IMR-90 (cell line): Measurements from ENCODE around the gene ERVFRD-1. TPM values are rescaled to one million over a fixed set of nuclear protein-coding genes. Genes with fewer than 3 reads are reported as not detected.

ENCODE experiments used
- ATAC-seq: fragments of 200-7000 bp; cut with Tn5 transposase; 2 replicates; pipeline ENCODE4 v1.9.1; 2020; ENCODE audit warnings: low read depth, mild to moderate bottlenecking, moderate library complexity
- BruUV-seq: library from RNA; stranded (reverse); fragments of 400-500 nt; replicated peaks from 2 replicates; lab custom pipeline; 2021; lab: Mats Ljungman, UMichigan
- CTCF ChIA-PET: fragments of 300-600 bp; formaldehyde crosslinking; extraction: SDS; loops from one replicate; lab custom pipeline; 2021; ENCODE audit warnings: antibody characterized with exemption; lab: Yijun Ruan, JAX
- POLR2A ChIA-PET: fragments of 300-600 bp; sonication (Branson Sonifier 250); formaldehyde crosslinking; loops from one replicate; lab custom pipeline; 2022; ENCODE audit warnings: antibody characterized with exemption; ENCODE audit not compliant: unreplicated experiment; lab: Charles Lee
- DNase-seq: peaks from one replicate; pipeline ENCODE4 v3.0.0; 2013
- H2AFZ ChIP-seq: replicated peaks from 2 replicates; pipeline ENCODE3; 2013; ENCODE audit warnings: low read length, mild to moderate bottlenecking; ENCODE audit not compliant: poor library complexity
- H2AK5ac ChIP-seq: 2 replicates; pipeline ENCODE4 v1.6.1; 2013; ENCODE audit warnings: low read depth, low read length, inconsistent platforms
- H2AK9ac ChIP-seq: replicated peaks from 2 replicates; pipeline ENCODE3; 2013; ENCODE audit warnings: mild to moderate bottlenecking, low read depth, low read length, moderate library complexity; ENCODE audit not compliant: poor library complexity
- H2BK120ac ChIP-seq: 2 replicates; pipeline ENCODE4 v1.6.1; 2013; ENCODE audit warnings: low read depth, low read length, inconsistent platforms
- H2BK15ac ChIP-seq: 3 replicates; pipeline ENCODE4 v1.6.1; 2013; ENCODE audit warnings: low read depth, low read length, inconsistent platforms
- H2BK20ac ChIP-seq: 2 replicates; pipeline ENCODE4 v1.6.1; 2013; ENCODE audit warnings: low read depth, mild to moderate bottlenecking, inconsistent platforms, low read length, moderate library complexity
- H2BK5ac ChIP-seq: 2 replicates; pipeline ENCODE4 v1.6.1; 2013; ENCODE audit warnings: mild to moderate bottlenecking, low read depth, low read length, inconsistent platforms; ENCODE audit not compliant: poor library complexity, severe bottlenecking
- H3K14ac ChIP-seq: replicated peaks from 2 replicates; pipeline ENCODE4 v1.6.1; 2013; ENCODE audit warnings: low read depth, low read length, inconsistent platforms
- H3K18ac ChIP-seq: 2 replicates; pipeline ENCODE4 v1.6.1; 2013; ENCODE audit warnings: low read depth, low read length, control low read depth
- H3K23ac ChIP-seq: 2 replicates; pipeline ENCODE4 v1.6.1; 2013; ENCODE audit warnings: low read depth, low read length, inconsistent platforms
- H3K27ac ChIP-seq: 2 replicates; pipeline ENCODE4 v1.5.1; 2013; ENCODE audit warnings: mild to moderate bottlenecking, control low read depth, low read length; ENCODE audit not compliant: insufficient read depth
- H3K27me3 ChIP-seq: 2 replicates; pipeline ENCODE4 v1.6.1; 2013; ENCODE audit warnings: low read length; ENCODE audit not compliant: control insufficient read depth, insufficient read depth
- H3K36me3 ChIP-seq: 2 replicates; pipeline ENCODE4 v1.6.1; 2013; ENCODE audit warnings: low read length, mixed read lengths; ENCODE audit not compliant: control insufficient read depth, insufficient read depth
- H3K4ac ChIP-seq: 2 replicates; pipeline ENCODE4 v1.6.1; 2013; ENCODE audit warnings: low read depth, low read length, inconsistent platforms
- H3K4me1 ChIP-seq: 2 replicates; pipeline ENCODE4 v1.6.1; 2013; ENCODE audit warnings: low read length, mixed read lengths; ENCODE audit not compliant: control insufficient read depth, insufficient read depth
- H3K4me2 ChIP-seq: 2 replicates; pipeline ENCODE4 v1.6.1; 2013; ENCODE audit warnings: low read depth, mild to moderate bottlenecking, control low read depth, low read length, moderate library complexity
- H3K4me3 ChIP-seq: 2 replicates; pipeline ENCODE4 v1.5.1; 2013; ENCODE audit warnings: low read depth, mild to moderate bottlenecking, control low read depth, low read length, moderate library complexity; ENCODE audit not compliant: insufficient read depth
- H3K56ac ChIP-seq: 2 replicates; pipeline ENCODE4 v1.6.1; 2013; ENCODE audit warnings: low read length, inconsistent platforms; ENCODE audit not compliant: insufficient read depth; ENCODE audit errors: extremely low read depth
- H3K79me1 ChIP-seq, 2 experiments: 2 replicates each; pipeline ENCODE4 v1.6.1; 2013; ENCODE audit warnings: low read length in 2 of 2, inconsistent platforms in 1 of 2, low read depth in 1 of 2
- H3K9ac ChIP-seq: 2 replicates; pipeline ENCODE4 v1.6.1; 2013; ENCODE audit warnings: low read depth, low read length, control low read depth
- H3K9me1 ChIP-seq: 2 replicates; pipeline ENCODE4 v1.6.1; 2013; ENCODE audit warnings: low read length, inconsistent platforms; ENCODE audit not compliant: insufficient read depth
- H3K9me3 ChIP-seq: 2 replicates; pipeline ENCODE4 v1.6.1; 2013; ENCODE audit warnings: low read length; ENCODE audit not compliant: control insufficient read depth, insufficient read depth
- H4K20me1 ChIP-seq: 2 replicates; pipeline ENCODE4 v1.6.1; 2013; ENCODE audit warnings: low read length, inconsistent platforms; ENCODE audit not compliant: insufficient read depth
- H4K5ac ChIP-seq: 2 replicates; pipeline ENCODE4 v1.6.1; 2013; ENCODE audit warnings: mild to moderate bottlenecking, low read depth, low read length, control low read depth
- H4K8ac ChIP-seq, 2 experiments: 2 replicates each; pipeline ENCODE4 v1.6.1; 2013; ENCODE audit warnings: low read depth in 2 of 2, low read length in 2 of 2, control low read depth in 1 of 2, inconsistent platforms in 1 of 2
- H4K91ac ChIP-seq: 2 replicates; pipeline ENCODE4 v1.6.1; 2013; ENCODE audit warnings: low read depth, low read length, inconsistent platforms; ENCODE audit not compliant: insufficient read depth
- BHLHE40 ChIP-seq: fragments of 150-350 bp; IDR thresholded peaks from 2 replicates; pipeline ENCODE4 v1.6.1; 2016; ENCODE audit warnings: mild to moderate bottlenecking, low read depth, low read length
- CEBPB ChIP-seq: IDR thresholded peaks from 2 replicates; pipeline ENCODE4 v1.6.1; 2012; ENCODE audit warnings: low read depth, low read length, improper control_type of control experiment
- CHD1 ChIP-seq: IDR thresholded peaks from 2 replicates; pipeline ENCODE4 v1.6.1; 2012; ENCODE audit warnings: low read depth, low read length, improper control_type of control experiment
- CTCF ChIP-seq: conservative IDR thresholded peaks from 2 replicates; pipeline ENCODE4 v1.5.1; 2012; ENCODE audit warnings: mild to moderate bottlenecking, low read depth, low read length, improper control_type of control experiment
- ELK1 ChIP-seq: fragments of 150-350 bp; IDR thresholded peaks from 2 replicates; pipeline ENCODE4 v1.6.1; 2016; ENCODE audit warnings: low read depth, mild to moderate bottlenecking, low read length, moderate library complexity, borderline replicate concordance
- FOS ChIP-seq: fragments of 150-350 bp; IDR thresholded peaks from 2 replicates; pipeline ENCODE4 v1.6.1; 2016; ENCODE audit warnings: low read depth, low read length
- MAFK ChIP-seq: IDR thresholded peaks from 2 replicates; pipeline ENCODE4 v1.6.1; 2012; ENCODE audit warnings: low read depth, low read length, improper control_type of control experiment
- MAZ ChIP-seq: IDR thresholded peaks from 2 replicates; pipeline ENCODE4 v1.6.1; 2012; ENCODE audit warnings: low read depth, mild to moderate bottlenecking, low read length, improper control_type of control experiment, moderate library complexity, borderline replicate concordance
- MXI1 ChIP-seq: IDR thresholded peaks from 2 replicates; pipeline ENCODE4 v1.6.1; 2012; ENCODE audit warnings: low read depth, mild to moderate bottlenecking, low read length, moderate library complexity, borderline replicate concordance
- NFE2L2 ChIP-seq: fragments of 150-350 bp; IDR thresholded peaks from 2 replicates; pipeline ENCODE4 v1.6.1; 2016; ENCODE audit warnings: low read depth, mild to moderate bottlenecking, low read length
- POLR2A ChIP-seq: IDR thresholded peaks from 2 replicates; pipeline ENCODE4 v1.6.1; 2012; ENCODE audit warnings: mild to moderate bottlenecking, low read depth, low read length
- RAD21 ChIP-seq: IDR thresholded peaks from 2 replicates; pipeline ENCODE4 v1.6.1; 2012; ENCODE audit warnings: low read length, improper control_type of control experiment
- RCOR1 ChIP-seq: IDR thresholded peaks from 2 replicates; pipeline ENCODE4 v1.6.1; 2012; ENCODE audit warnings: mild to moderate bottlenecking, low read length, improper control_type of control experiment; ENCODE audit not compliant: insufficient replicate concordance
- RFX5 ChIP-seq: IDR thresholded peaks from 2 replicates; pipeline ENCODE4 v1.8.0; 2012; ENCODE audit warnings: low read depth, mild to moderate bottlenecking, low read length, moderate library complexity
- SMC3 ChIP-seq: fragments of 150-350 bp; IDR thresholded peaks from 2 replicates; pipeline ENCODE4 v1.6.1; 2016; ENCODE audit warnings: low read depth, mild to moderate bottlenecking, antibody characterized with exemption, low read length, moderate library complexity
- USF2 ChIP-seq: fragments of 150-350 bp; IDR thresholded peaks from 2 replicates; pipeline ENCODE4 v1.6.1; 2017; ENCODE audit warnings: mild to moderate bottlenecking, antibody characterized with exemption, low read length, low read depth
- WGBS, 2 experiments: methylation state at CpG; one replicate each; pipeline versions ENCODE4 v1.1.5 to v1.1.7; 2013; ENCODE audit warnings: missing lambda C conversion rate in 2 of 2; ENCODE audit not compliant: insufficient read length in 1 of 2; ENCODE audit errors: extremely low coverage in 2 of 2; 5-methylcytosine and 5-hydroxymethylcytosine counted together
- dilution Hi-C: fragments of 300-500 bp; cut with HindIII; formaldehyde crosslinking; loops from one replicate; pipeline ENCODE4 v1.14.3; 2018; ENCODE audit warnings: low sequenced_read_pairs; ENCODE audit not compliant: unreplicated experiment
- in situ Hi-C: fragments of 300-500 bp; cut with MboI; formaldehyde crosslinking; loops from 3 replicates; pipeline ENCODE4 v1.14.3; 2019; ENCODE audit warnings: low sequenced_read_pairs, inconsistent platforms, mixed read lengths
- intact Hi-C: fragments of 100-400 bp; cut with micrococcal nuclease; formaldehyde crosslinking; loops from 2 replicates; pipeline ENCODE4 v1.10.0; 2022
- polyA plus RNA-seq, 3 experiments: library from polyadenylated mRNA; depleted of rRNA; stranded (reverse); fragments of >200 nt; gene quantifications; 2 replicates each; pipeline ENCODE4 v1.2.3, GENCODE V29; 2012; ENCODE audit warnings: low replicate concordance in 1 of 3
- total RNA-seq: library from RNA; depleted of rRNA; stranded (reverse); fragments of >200 nt; gene quantifications from 2 replicates; pipeline ENCODE4 v1.2.3, GENCODE V29; 2012

The ERVFRD-1 gene
- total and polyA plus RNA-seq, 2 of the 4 experiments (the other 2 are of a cell fraction), result not detected

- H3K9me1 ChIP-seq, result 0 out of 2 replicates have a peak, but pooled peaks cover 7% of the 10 kb centered on the region
- in situ Hi-C loops, result no loop called here
- no peak overlapping the region for H2AK5ac ChIP-seq
- H3K4ac ChIP-seq, result no peak overlapping the region
- WGBS, 2 experiments, result no CpG with 5 or more reads among the region's 5 CpGs
- ChIA-PET CTCF (no interaction called here), POLR2A (no interaction called here)
- H2BK120ac ChIP-seq, result no peak overlapping the region
- H2BK15ac ChIP-seq, result no peak overlapping the region
- intact Hi-C loops, result no loop called here
- TF ChIP-seq BHLHE40 (no peak), MAZ (no peak), FOS (no peak), CHD1 (no peak), MXI1 (no peak), SMC3 (no peak), MAFK (no peak), NFE2L2 (no peak), USF2 (no peak), CTCF (no peak), RFX5 (no peak), ELK1 (no peak), CEBPB (no peak), RAD21 (no peak), POLR2A (no peak), RCOR1 (no peak)
- no peak overlapping the region for H3K4me2 ChIP-seq
- ATAC-seq (no peak), DNase-seq (no peak)
- H2BK20ac ChIP-seq, result no peak overlapping the region
- peaks cover 10% of the 10 kb centered on the region; the same call in 1 of the 2 replicates for H4K20me1 ChIP-seq
- no peak overlapping the region for H2BK5ac ChIP-seq
- dilution Hi-C loops, result no loop called here
- no peak overlapping the region for H3K23ac ChIP-seq
- peaks cover 23 to 64% of the 10 kb centered on the region in 2 experiments for H3K79me1 ChIP-seq
- H3K56ac ChIP-seq, result no peak overlapping the region
- no peak overlapping the region for H4K91ac ChIP-seq
- H3K9me3 ChIP-seq, result no peaks in the 10 kb centered on the region
- no peak overlapping the region for H2AK9ac ChIP-seq
- H3K27me3 ChIP-seq, result no peaks in the 10 kb centered on the region
- no peak overlapping the region for H4K8ac ChIP-seq
- no TSS peak for BruUV-seq
- no peak overlapping the region for H4K5ac ChIP-seq
- H3K9ac ChIP-seq, result no peak overlapping the region
- H3K4me1 ChIP-seq, result no peaks in the 10 kb centered on the region
- H3K36me3 ChIP-seq, result peaks cover 7% of the 10 kb centered on the region
- no peak overlapping the region for H3K18ac ChIP-seq
- no peak overlapping the region for H3K4me3 ChIP-seq
- H3K27ac ChIP-seq, result no peak overlapping the region
- H2AFZ ChIP-seq, result no peak overlapping the region
- no peak overlapping the region for H3K14ac ChIP-seq
These were observed 21.8 kb upstream of the ERVFRD-1 start for GRCh38 chr6:11133281-11133680.
